HepG2 (cell line): ENCODE results near the gene PCYT2. TPM values are rescaled to one million over a fixed set of nuclear protein-coding genes. Genes with fewer than 3 reads are reported as not detected.

Experiments used
- BCL3 ChIP-seq: sonication (generic); formaldehyde crosslinking; IDR thresholded peaks from 2 replicates; pipeline ENCODE4 v1.5.1; 2020; ENCODE audit warnings: mild to moderate bottlenecking, missing genetic modification reagents, moderate library complexity
- ETV6 ChIP-seq: sonication (generic); formaldehyde crosslinking; conservative IDR thresholded peaks from 2 replicates; pipeline ENCODE4 v1.4.0; 2020; ENCODE audit warnings: missing genetic modification reagents
- FOXP4 ChIP-seq: sonication (generic); formaldehyde crosslinking; IDR thresholded peaks from 2 replicates; pipeline ENCODE4 v1.4.0; 2020; ENCODE audit warnings: missing genetic modification reagents
- GATA4 ChIP-seq: sonication (generic); IDR thresholded peaks from 2 replicates; pipeline ENCODE4 v1.6.1; 2016; ENCODE audit warnings: antibody characterized with exemption, low read depth, borderline replicate concordance
- KMT2A ChIP-seq: sonication (generic); formaldehyde crosslinking; IDR thresholded peaks from 2 replicates; pipeline ENCODE4 v1.4.0; 2020; ENCODE audit warnings: missing genetic modification reagents
- MZF1 ChIP-seq: sonication (generic); formaldehyde crosslinking; IDR thresholded peaks from 2 replicates; pipeline ENCODE4 v1.8.1; 2023; ENCODE audit warnings: mild to moderate bottlenecking, missing genetic modification reagents, borderline replicate concordance
- NR2F1 ChIP-seq, 2 experiments: fragments of 450-650 bp in 1 of 2; formaldehyde crosslinking in 1 of 2; IDR thresholded peaks; 2 replicates each; pipeline versions ENCODE4 v1.5.0 to v1.6.1; 2016 to 2020; ENCODE audit warnings: mild to moderate bottlenecking in 1 of 2, missing compliant biosample characterization in 1 of 2, missing genetic modification reagents in 1 of 2, moderate library complexity in 1 of 2
- PAWR ChIP-seq: sonication (generic); formaldehyde crosslinking; IDR thresholded peaks from 2 replicates; pipeline ENCODE4 v1.4.0; 2020; ENCODE audit warnings: missing genetic modification reagents, mild to moderate bottlenecking, borderline replicate concordance
- PLRG1 ChIP-seq: fragments of 450-650 bp; conservative IDR thresholded peaks from 2 replicates; pipeline ENCODE4 v1.6.1; 2016
- RELA ChIP-seq: sonication (generic); formaldehyde crosslinking; IDR thresholded peaks from 2 replicates; pipeline ENCODE4 v1.4.0; 2020; ENCODE audit warnings: missing genetic modification reagents
- SKI ChIP-seq: fragments of 450-650 bp; IDR thresholded peaks from one replicate; pipeline ENCODE4 v1.6.1; 2018; ENCODE audit warnings: mild to moderate bottlenecking; ENCODE audit not compliant: partially characterized antibody
- ZNF260 ChIP-seq: sonication (generic); formaldehyde crosslinking; IDR thresholded peaks from 2 replicates; pipeline ENCODE4 v1.4.0; 2020; ENCODE audit warnings: missing genetic modification reagents, low read depth, mild to moderate bottlenecking, borderline replicate concordance
- ZNF276 ChIP-seq: sonication (generic); formaldehyde crosslinking; IDR thresholded peaks from 2 replicates; pipeline ENCODE4 v1.4.0; 2020; ENCODE audit warnings: mild to moderate bottlenecking, low read depth, missing genetic modification reagents
- ZNF280D ChIP-seq: sonication (generic); formaldehyde crosslinking; IDR thresholded peaks from 2 replicates; pipeline ENCODE4 v1.5.1; 2020; ENCODE audit warnings: mild to moderate bottlenecking, missing genetic modification reagents
- ZNF580 ChIP-seq: IDR thresholded peaks from 2 replicates; pipeline ENCODE4 v1.6.1; 2016; ENCODE audit warnings: low read depth, borderline replicate concordance
- ZSCAN22 ChIP-seq: sonication (generic); formaldehyde crosslinking; IDR thresholded peaks from 2 replicates; pipeline ENCODE4 v1.4.0; 2020; ENCODE audit warnings: mild to moderate bottlenecking, missing genetic modification reagents
- polyA plus RNA-seq, 8 experiments: library from polyadenylated mRNA; depleted of rRNA in 3 of 8; stranded (reverse) in 7 of 8; unstranded in 1 of 8; fragments of >200 nt; fragmentation: Illumina TruSeq in 4 of 8; extraction: Trizol in 4 of 8; gene quantifications; 2 replicates each; pipeline versions ENCODE4 v1.2.1 to v1.2.3, GENCODE V29; 2011 to 2016; ENCODE audit warnings: low read depth in 4 of 8, missing spikeins in 1 of 8, mixed read lengths in 1 of 8; ENCODE audit not compliant: insufficient read depth in 1 of 8
- total RNA-seq, 5 experiments: library from RNA; depleted of rRNA; stranded (reverse); fragments of >200 nt; fragmentation: Illumina TruSeq; extraction: Trizol; gene quantifications; 2 replicates each; pipeline ENCODE4 v1.2.3, GENCODE V29; 2016; ENCODE audit warnings: low read depth in 1 of 5

PCYT2 gene
- total and polyA plus RNA-seq, 2 of the 13 experiments (the other 11 are each of a cell fraction or from before 2014, with no cell fraction given): 147 to 297 TPM

GRCh38 chr17:81901167-81902022 lies 9.8 kb downstream of the PCYT2 start (continued):
- TF ChIP-seq MZF1 (CRISPR knock-in tag) (no peak), SKI (no peak), RELA (CRISPR knock-in tag) (no peak), ZNF260 (no peak), ZNF276 (CRISPR knock-in tag) (no peak), ZNF580 (no peak), BCL3 (CRISPR knock-in tag) (no peak), NR2F1 (CRISPR knock-in tag; IDR thresholded peaks at IDR 0.05) (no peak), PLRG1 (no peak), ZSCAN22 (no peak), ZNF280D (CRISPR knock-in tag) (no peak; the same call in 1 of the 2 replicates), KMT2A (CRISPR knock-in tag) (no peak), ETV6 (CRISPR knock-in tag) (no peak), PAWR (no peak), FOXP4 (no peak), GATA4 (no peak)
